GM18498 (cell line): ENCODE data around the gene PDCD4.
"Not testable (repeated sequence)": the region's sequence is repeated elsewhere in the genome, so short reads cannot be mapped to it uniquely, and the experiment has no call there.

ENCODE experiments used
- ATAC-seq: cut with Tn5 transposase; IDR thresholded peaks from one replicate; pipeline ENCODE4 v1.9.1; 2021; ENCODE audit warnings: mild to moderate bottlenecking, moderate library complexity; ENCODE audit not compliant: unreplicated experiment

PDCD4 gene

GRCh38 chr10:110880012-110880411, 8.3 kb downstream of the PDCD4 start:
- ATAC-seq: no peak

GRCh38 chr10:110881247-110881646, 9.5 kb downstream of the PDCD4 start:
- no peak for ATAC-seq

GRCh38 chr10:110881905-110882304, 10.2 kb downstream of the PDCD4 start:
- ATAC-seq: no peak

- no peak for ATAC-seq
Measured at GRCh38 chr10:110883924-110884323, 12.2 kb downstream of the PDCD4 start.

- ATAC-seq: no peak
Measured at GRCh38 chr10:110885932-110886674, 14.4 kb downstream of the PDCD4 start.

- ATAC-seq: no peak
Measured at GRCh38 chr10:110887560-110887959, 15.8 kb downstream of the PDCD4 start.

- no peak for ATAC-seq
Measured at GRCh38 chr10:110892602-110893288, 21.0 kb downstream of the PDCD4 start.

- ATAC-seq: peak; percentile 71
Measured at GRCh38 chr10:110893559-110894179, 21.9 kb downstream of the PDCD4 start.

- no peak for ATAC-seq
Measured at GRCh38 chr10:110897184-110897583, 25.5 kb downstream of the PDCD4 start.

- no peak for ATAC-seq
Measured at GRCh38 chr10:110898391-110898790, 26.7 kb downstream of the PDCD4 start.

- no peak for ATAC-seq
Measured at GRCh38 chr10:110900983-110901382, 29.3 kb downstream of the PDCD4 start.

- ATAC-seq: no peak
Measured at GRCh38 chr10:110901954-110902819, 30.5 kb downstream of the PDCD4 start.

- ATAC-seq: peak; percentile 66
Measured at GRCh38 chr10:110903280-110904278, 31.9 kb downstream of the PDCD4 start.

GRCh38 chr10:110910138-110910537, 38.4 kb downstream of the PDCD4 start:
- ATAC-seq: no peak

- no peak for ATAC-seq
Measured at GRCh38 chr10:110912374-110912773, 40.6 kb downstream of the PDCD4 start.

GRCh38 chr10:110914431-110914830, 42.7 kb downstream of the PDCD4 start:
- ATAC-seq: no peak

GRCh38 chr10:110915035-110915434, 43.3 kb downstream of the PDCD4 start:
- ATAC-seq: no peak

GRCh38 chr10:110915600-110915999, 43.9 kb downstream of the PDCD4 start:
- ATAC-seq: not testable (repeated sequence)

GRCh38 chr10:110916554-110917346, 45.0 kb downstream of the PDCD4 start:
- no peak for ATAC-seq
